NCI-H774 (cell line): Measurements from ENCODE around the gene ADSL.

Experiments used
- DNase-seq: peaks from one replicate; lab custom pipeline; 2025; lab: John Stamatoyannopoulos, UW

ADSL gene

GRCh38 chr22:40405178-40406062 is 59.1 kb downstream of the ADSL start:
- DNase-seq = no peak

GRCh38 chr22:40406063-40406890 is 60.0 kb downstream of the ADSL start:
- DNase-seq = no peak

- DNase-seq = no peak
Observed at GRCh38 chr22:40407021-40407761, 60.9 kb downstream of the ADSL start.

- DNase-seq = no peak
Observed at GRCh38 chr22:40407831-40408717, 61.8 kb downstream of the ADSL start.

GRCh38 chr22:40408718-40409612 is 62.7 kb downstream of the ADSL start:
- DNase-seq = no peak

- no peak for DNase-seq
Observed at GRCh38 chr22:40409613-40410113, 63.4 kb downstream of the ADSL start.

- no peak for DNase-seq
Observed at GRCh38 chr22:40410272-40410671, 64.0 kb downstream of the ADSL start.

- no peak for DNase-seq
Observed at GRCh38 chr22:40410731-40411505, 64.6 kb downstream of the ADSL start.

GRCh38 chr22:40411506-40411861 is 65.2 kb downstream of the ADSL start:
- no peak for DNase-seq

GRCh38 chr22:40412441-40412840 is 66.1 kb downstream of the ADSL start:
- no peak for DNase-seq

- no peak for DNase-seq
Observed at GRCh38 chr22:40413873-40414272, 67.6 kb downstream of the ADSL start.

- no peak for DNase-seq
Observed at GRCh38 chr22:40414311-40414710, 68.0 kb downstream of the ADSL start.

- DNase-seq = no peak
Observed at GRCh38 chr22:40414838-40415505, 68.7 kb downstream of the ADSL start.

- DNase-seq = no peak
Observed at GRCh38 chr22:40415531-40416266, 69.4 kb downstream of the ADSL start.

GRCh38 chr22:40416267-40416570 is 69.9 kb downstream of the ADSL start:
- DNase-seq = no peak

- no peak for DNase-seq
Observed at GRCh38 chr22:40416636-40417035, 70.3 kb downstream of the ADSL start.

GRCh38 chr22:40417041-40417440 is 70.7 kb downstream of the ADSL start:
- DNase-seq = no peak

- no peak for DNase-seq
Observed at GRCh38 chr22:40417881-40418280, 71.6 kb downstream of the ADSL start.
